Ascending aorta (tissue), 2 donors: Measurements from ENCODE around the gene EBPL. TPM values are rescaled to one million over a fixed set of nuclear protein-coding genes. Genes with fewer than 3 reads are reported as not detected.
A peak's percentile ranks its signal among the peaks of the same experiment; 100 is the strongest.
"Not testable (repeated sequence)": the region's sequence is repeated elsewhere in the genome, so short reads cannot be mapped to it uniquely, and the experiment has no call there.

Experiments used
- DNase-seq, 2 donors: peaks; one replicate each; pipeline ENCODE4 v3.0.0-alpha.2; 2019; ENCODE audit warnings: low spot score in 2 of 2
- H3K27ac ChIP-seq, 2 donors: fragments of 200-600 bp; sonication (generic); one replicate each; pipeline ENCODE4 v1.5.1; 2016 to 2017; ENCODE audit warnings: mild to moderate bottlenecking in 1 of 2
- H3K27me3 ChIP-seq: fragments of 200-600 bp; sonication (generic); one replicate; pipeline ENCODE4 v1.5.1; 2017
- H3K36me3 ChIP-seq, 2 donors: fragments of 200-600 bp; sonication (generic); one replicate each; pipeline ENCODE4 v1.5.1; 2016
- H3K4me1 ChIP-seq, 2 donors: fragments of 200-600 bp; sonication (generic); one replicate each; pipeline ENCODE4 v1.5.1; 2016 to 2017; ENCODE audit warnings: mild to moderate bottlenecking in 1 of 2
- H3K4me3 ChIP-seq, 2 donors: fragments of 200-600 bp; sonication (generic); one replicate each; pipeline ENCODE4 v1.5.1; 2016 to 2017; ENCODE audit warnings: mild to moderate bottlenecking in 1 of 2
- H3K9me3 ChIP-seq, 2 donors: fragments of 200-600 bp; sonication (generic); one replicate each; pipeline ENCODE4 v1.5.1; 2016
- CTCF ChIP-seq, 3 experiments: fragments of 200-600 bp in 2 of 3; fragments of 450-650 bp in 1 of 3; sonication (generic) in 2 of 3; IDR thresholded peaks; one replicate each; pipeline ENCODE4 v1.5.1; 2016 to 2019; ENCODE audit warnings: antibody characterized with exemption in 3 of 3, mild to moderate bottlenecking in 1 of 3, moderate library complexity in 1 of 3
- intact Hi-C: fragments of 100-400 bp; cut with DNase I; formaldehyde crosslinking; loops from one replicate; pipeline ENCODE4 v1.15.1; 2023
- total RNA-seq: library from RNA; depleted of rRNA; stranded (reverse); fragments of >200 nt; gene quantifications from one replicate; pipeline ENCODE4 v1.1.0, GENCODE V29; 2016

Gene EBPL
- total RNA-seq, 1 donor from 2014 or later = 18.3 TPM

- Histone ChIP-seq H3K27me3 (no peaks in the 10 kb centered on the region), H3K9me3 (no peaks in the 10 kb centered on the region), H3K4me3 (no peak overlapping the region), H3K4me1 (no peaks in the 10 kb centered on the region), H3K27ac (no peak overlapping the region), H3K36me3 (no peaks in the 10 kb centered on the region)
- no peak for DNase-seq
- no peak for TF ChIP-seq CTCF (IDR thresholded peaks at IDR 0.05)
- intact Hi-C loops = no loop called here
Observed at GRCh38 chr13:49624229-49624628, 67.1 kb downstream of the EBPL start.

GRCh38 chr13:49622174-49622946 lies 68.9 kb downstream of the EBPL start:
- Histone ChIP-seq H3K27ac (no peak overlapping the region), H3K4me1 (no peaks in the 10 kb centered on the region), H3K9me3 (no peaks in the 10 kb centered on the region), H3K27me3 (no peaks in the 10 kb centered on the region), H3K4me3 (no peak overlapping the region), H3K36me3 (no peaks in the 10 kb centered on the region)
- TF ChIP-seq CTCF (IDR thresholded peaks at IDR 0.05) = no peak
- DNase-seq = no peak
- intact Hi-C loops = no loop called here

- intact Hi-C loops = no loop called here
- no peak for TF ChIP-seq CTCF (IDR thresholded peaks at IDR 0.05)
- H3K36me3 ChIP-seq = no peaks in the 10 kb centered on the region
- H3K27me3 ChIP-seq = no peaks in the 10 kb centered on the region
- H3K27ac ChIP-seq = no peak overlapping the region
- peaks cover 0 to 4% of the 10 kb centered on the region in 2 donors for H3K4me1 ChIP-seq
- no peak for DNase-seq
- H3K4me3 ChIP-seq = no peak overlapping the region
- H3K9me3 ChIP-seq = no peaks in the 10 kb centered on the region
Observed at GRCh38 chr13:49620170-49620621, 71.1 kb downstream of the EBPL start.

- DNase-seq = no peak
- Histone ChIP-seq H3K36me3 (no peaks in the 10 kb centered on the region), H3K27ac (peak overlapping the region; percentile 57 to 60), H3K4me1 (peaks cover 0 to 4% of the 10 kb centered on the region in 2 donors), H3K27me3 (no peaks in the 10 kb centered on the region), H3K9me3 (no peaks in the 10 kb centered on the region), H3K4me3 (no peak overlapping the region)
- no peak for TF ChIP-seq CTCF (IDR thresholded peaks at IDR 0.05)
- intact Hi-C loops = no loop called here
Observed at GRCh38 chr13:49616676-49617065, 74.6 kb downstream of the EBPL start.

- no peak for TF ChIP-seq CTCF (IDR thresholded peaks at IDR 0.05)
Observed at GRCh38 chr13:49615836-49616675, 75.2 kb downstream of the EBPL start.

GRCh38 chr13:49612042-49612441 lies 79.2 kb downstream of the EBPL start:
- H3K27ac ChIP-seq, H3K36me3 ChIP-seq, intact Hi-C loops, DNase-seq, H3K9me3 ChIP-seq, H3K4me3 ChIP-seq, H3K27me3 ChIP-seq, H3K4me1 ChIP-seq: not testable (repeated sequence)

More at GRCh38 chr13:49615836-49616675, 75.2 kb downstream of the EBPL start:
- H3K4me1 ChIP-seq = peaks cover 0 to 4% of the 10 kb centered on the region in 2 donors
- no peak overlapping the region for H3K4me3 ChIP-seq
- no peak for DNase-seq
- peak overlapping the region; percentile 57 to 60 for H3K27ac ChIP-seq
- intact Hi-C loops = no loop called here
- H3K36me3 ChIP-seq = no peaks in the 10 kb centered on the region
- no peaks in the 10 kb centered on the region for H3K9me3 ChIP-seq
- H3K27me3 ChIP-seq = no peaks in the 10 kb centered on the region
